GM12878 (cell line): ENCODE results near the gene SH3BGRL3. TPM values are rescaled to one million over a fixed set of nuclear protein-coding genes. Genes with fewer than 3 reads are reported as not detected.

ENCODE experiments used
- ATAC-seq: fragments of 200-7000 bp; cut with Tn5 transposase; 3 replicates; pipeline ENCODE4 v1.9.1; 2020; ENCODE audit warnings: mild to moderate bottlenecking, moderate library complexity
- BruUV-seq: library from RNA; stranded (reverse); fragments of 400-500 nt; replicated peaks from 2 replicates; lab custom pipeline; 2021; lab: Mats Ljungman, UMichigan
- CTCF ChIA-PET: fragments of 300-600 bp; sonication (Branson Sonifier 250); formaldehyde crosslinking; extraction: SDS; loops from one replicate; lab custom pipeline; 2021; ENCODE audit warnings: inconsistent platforms; lab: Yijun Ruan, JAX
- POLR2A ChIA-PET: fragments of 350-600 bp; formaldehyde crosslinking; extraction: SDS; loops from one replicate; lab custom pipeline; 2021; ENCODE audit warnings: inconsistent platforms; lab: Charles Lee
- RAD21 ChIA-PET: fragments of 300-600 bp; sonication (Branson Sonifier 250); formaldehyde crosslinking; loops from one replicate; lab custom pipeline; 2023; ENCODE audit warnings: antibody characterized with exemption; ENCODE audit not compliant: unreplicated experiment; lab: Charles Lee
- SMC1A ChIA-PET: fragments of 300-600 bp; sonication (Branson Sonifier 250); formaldehyde crosslinking; loops from one replicate; lab custom pipeline; 2023; ENCODE audit not compliant: unreplicated experiment, uncharacterized antibody; lab: Charles Lee
- DNase-seq: peaks from one replicate; pipeline ENCODE4 v3.0.0-alpha.2; 2011; ENCODE audit warnings: low read depth, low spot score
- FAIRE-seq: peaks from 3 replicates; lab custom pipeline; 2011; peaks lifted over from hg19 to GRCh38; lab: Jason Lieb, UNC
- H2AFZ ChIP-seq: 2 replicates; pipeline ENCODE4 v1.6.0; 2011; ENCODE audit warnings: low read depth, low read length, control low read depth; ENCODE audit not compliant: control insufficient read depth
- H3K27ac ChIP-seq: 2 replicates; pipeline ENCODE4 v1.5.1; 2011; ENCODE audit warnings: control low read depth; ENCODE audit not compliant: control insufficient read depth, insufficient read depth
- H3K27me3 ChIP-seq, 2 experiments: replicated peaks in 1 of 2; 2 replicates each; pipeline versions ENCODE4 v1.6.0 to v1.6.1; 2011; ENCODE audit warnings: low read length in 1 of 2; ENCODE audit not compliant: control insufficient read depth in 2 of 2, insufficient read depth in 2 of 2
- H3K36me3 ChIP-seq, 2 experiments: 2 replicates each; pipeline ENCODE4 v1.5.1; 2011; ENCODE audit warnings: low read length in 1 of 2; ENCODE audit not compliant: control insufficient read depth in 2 of 2, insufficient read depth in 2 of 2
- H3K4me1 ChIP-seq: 2 replicates; pipeline ENCODE4 v1.6.1; 2011; ENCODE audit warnings: mild to moderate bottlenecking, low read length, moderate library complexity, mixed read lengths; ENCODE audit not compliant: control insufficient read depth, insufficient read depth
- H3K4me2 ChIP-seq: 2 replicates; pipeline ENCODE4 v1.6.0; 2011; ENCODE audit warnings: control low read depth; ENCODE audit not compliant: control insufficient read depth, insufficient read depth
- H3K4me3 ChIP-seq: fragments of 200-600 bp; sonication (generic); 2 replicates; pipeline ENCODE4 v1.5.1; 2016
- H3K79me2 ChIP-seq: 2 replicates; pipeline ENCODE4 v1.6.0; 2011; ENCODE audit warnings: low read length; ENCODE audit not compliant: control insufficient read depth, insufficient read depth
- H3K9ac ChIP-seq: 2 replicates; pipeline ENCODE4 v1.8.0; 2011; ENCODE audit warnings: low read length, control low read depth, mixed read lengths; ENCODE audit not compliant: control insufficient read depth, insufficient read depth
- H3K9me3 ChIP-seq: replicated peaks from 3 replicates; pipeline ENCODE4 v1.5.1; 2011; ENCODE audit warnings: mild to moderate bottlenecking, low read length; ENCODE audit not compliant: control insufficient read depth, insufficient read depth
- H4K20me1 ChIP-seq: 2 replicates; pipeline ENCODE4 v1.6.0; 2011; ENCODE audit not compliant: control insufficient read depth, insufficient read depth
- BMI1 ChIP-seq: fragments of 450-650 bp; IDR thresholded peaks from 2 replicates; pipeline ENCODE4 v1.6.1; 2016; ENCODE audit warnings: mild to moderate bottlenecking, moderate library complexity, borderline replicate concordance
- MEF2A ChIP-seq: IDR thresholded peaks from 2 replicates; pipeline ENCODE4 v1.6.1; 2011; ENCODE audit warnings: low read depth, mild to moderate bottlenecking, low read length, moderate library complexity; ENCODE audit not compliant: insufficient read depth
- MXI1 ChIP-seq: fragments of 150-350 bp; IDR thresholded peaks from 2 replicates; pipeline ENCODE4 v1.6.1; 2011; ENCODE audit warnings: low read depth, mild to moderate bottlenecking, inconsistent platforms, low read length, improper control_type of control experiment
- NR2F1 ChIP-seq: fragments of 450-650 bp; conservative IDR thresholded peaks from 2 replicates; pipeline ENCODE4 v1.6.1; 2017; ENCODE audit warnings: mild to moderate bottlenecking
- NRF1 ChIP-seq: conservative IDR thresholded peaks from 2 replicates; pipeline ENCODE4 v1.6.1; 2011; ENCODE audit warnings: mild to moderate bottlenecking, low read depth, low read length, improper control_type of control experiment
- ZNF274 ChIP-seq: IDR thresholded peaks from one replicate; pipeline ENCODE4 v1.8.0; 2011; ENCODE audit not compliant: insufficient read length, insufficient read depth
- WGBS: methylation state at CpG from one replicate; pipeline ENCODE4 v1.1.6; 2016; ENCODE audit warnings: low lambda C conversion rate; ENCODE audit not compliant: insufficient replicate concordance, insufficient coverage; ENCODE audit errors: missing lambda C conversion rate; 5-methylcytosine and 5-hydroxymethylcytosine counted together
- in situ Hi-C: fragments of 300-500 bp; cut with MboI; formaldehyde crosslinking; loops from 9 replicates; pipeline ENCODE4 v1.14.3; 2018; ENCODE audit warnings: mixed read lengths
- intact Hi-C: fragments of 100-400 bp; cut with micrococcal nuclease; formaldehyde crosslinking; loops from one replicate; pipeline ENCODE4 v1.14.2; 2022; ENCODE audit not compliant: unreplicated experiment
- polyA plus RNA-seq, 11 experiments: library from polyadenylated mRNA; depleted of rRNA in 4 of 11; unstranded in 6 of 11; stranded (reverse) in 5 of 11; fragments of >200 nt; fragmentation: Nextera tagmentation in 4 of 11; fragmentation: Illumina TruSeq in 1 of 11; extraction: Ambion mirVana in 4 of 11; extraction: Trizol in 1 of 11; gene quantifications; 1 replicate in 1 of 11; 2 replicates in 10 of 11; pipeline versions ENCODE4 v1.2.1 to v1.2.3, GENCODE V29; 2011 to 2016; ENCODE audit warnings: inconsistent platforms in 2 of 11, missing spikeins in 2 of 11, low read depth in 1 of 11
- total RNA-seq, 4 experiments: library from RNA; depleted of rRNA in 3 of 4; stranded (reverse); fragments of >200 nt in 3 of 4; fragmentation: Illumina TruSeq in 1 of 4; extraction: Trizol in 1 of 4; gene quantifications; 2 replicates each; pipeline versions ENCODE4 v1.2.1 to v1.2.3, GENCODE V29; 2013 to 2021
- TF ChIP-seq, protein P1 (sequence below): IDR thresholded peaks from 2 replicates; pipeline ENCODE4 v1.6.1; 2012; ENCODE audit warnings: low read depth, low read length, improper control_type of control experiment
- TF ChIP-seq, protein P2 (sequence below): IDR thresholded peaks from 2 replicates; pipeline ENCODE4 v1.6.1; 2012; ENCODE audit warnings: low read depth, low read length, improper control_type of control experiment
- TF ChIP-seq, protein P3 (sequence below): IDR thresholded peaks from 2 replicates; pipeline ENCODE4 v1.6.1; 2011; ENCODE audit warnings: borderline replicate concordance, low read depth, mild to moderate bottlenecking, moderate library complexity, mixed read lengths, low read length; ENCODE audit not compliant: insufficient read depth; ENCODE audit errors: extremely low read length
- TF ChIP-seq, protein P4 (sequence below): fragments of 450-650 bp; IDR thresholded peaks from 2 replicates; pipeline ENCODE4 v1.6.1; 2017; ENCODE audit warnings: mild to moderate bottlenecking
- TF ChIP-seq, protein P5 (sequence below): fragments of 450-650 bp; IDR thresholded peaks from 2 replicates; pipeline ENCODE4 v1.6.1; 2016; ENCODE audit warnings: mild to moderate bottlenecking

SH3BGRL3 gene
- total and polyA plus RNA-seq, 10 of the 15 experiments (the other 5 are each of a cell fraction or from before 2014, with no cell fraction given), result 39.7 to 390 (median 118) TPM

DNA sequence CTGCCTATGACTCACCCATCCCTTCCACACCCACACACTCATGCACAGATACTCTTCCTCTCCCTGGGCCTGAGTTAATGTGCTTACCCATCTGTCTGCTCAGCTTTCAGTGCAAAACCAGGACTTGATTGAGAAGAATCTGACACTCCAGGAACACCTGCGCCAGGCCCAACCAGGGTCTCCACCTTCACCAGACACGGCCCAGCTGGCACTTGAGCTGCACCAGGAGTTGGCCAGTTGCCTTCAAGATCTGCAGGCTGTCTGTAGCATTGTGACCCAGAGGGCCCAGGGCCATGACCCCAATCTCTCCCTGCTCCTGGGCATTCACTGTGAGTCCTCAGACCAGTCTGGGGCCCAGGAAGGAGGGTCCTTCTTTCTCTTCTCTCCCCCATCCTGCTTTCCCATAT, 3.5 kb upstream of the SH3BGRL3 start (continued):
- TF ChIP-seq, protein P1, sequence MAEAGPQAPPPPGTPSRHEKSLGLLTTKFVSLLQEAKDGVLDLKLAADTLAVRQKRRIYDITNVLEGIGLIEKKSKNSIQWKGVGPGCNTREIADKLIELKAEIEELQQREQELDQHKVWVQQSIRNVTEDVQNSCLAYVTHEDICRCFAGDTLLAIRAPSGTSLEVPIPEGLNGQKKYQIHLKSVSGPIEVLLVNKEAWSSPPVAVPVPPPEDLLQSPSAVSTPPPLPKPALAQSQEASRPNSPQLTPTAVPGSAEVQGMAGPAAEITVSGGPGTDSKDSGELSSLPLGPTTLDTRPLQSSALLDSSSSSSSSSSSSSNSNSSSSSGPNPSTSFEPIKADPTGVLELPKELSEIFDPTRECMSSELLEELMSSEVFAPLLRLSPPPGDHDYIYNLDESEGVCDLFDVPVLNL, result no peak
- no peak for TF ChIP-seq NR2F1

DNA sequence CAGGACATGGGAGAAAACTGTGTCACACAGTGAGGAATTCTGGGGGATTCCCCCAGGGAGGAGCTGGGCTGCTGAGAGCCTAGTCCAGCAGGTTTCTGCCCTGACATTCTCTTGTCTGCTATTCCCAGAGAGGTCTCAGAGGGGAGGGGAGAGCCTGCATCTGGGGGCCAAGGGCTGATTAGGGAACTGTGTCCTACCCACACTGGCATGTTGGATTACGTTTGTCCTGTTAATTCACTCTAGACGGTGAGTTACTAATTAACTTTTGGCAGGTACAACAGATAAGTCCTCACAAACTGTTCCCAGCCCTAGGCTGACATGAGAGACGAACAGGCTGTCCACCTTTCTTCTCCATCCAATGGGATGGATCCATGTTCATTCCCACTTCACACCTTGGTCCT, 2.6 kb upstream of the SH3BGRL3 start:
- WGBS, result 97% methylated on average over 3 of the region's 3 CpGs
- Histone ChIP-seq H3K36me3 (peaks cover 14 to 17% of the 10 kb centered on the region in 2 experiments), H2AFZ (no peak overlapping the region), H3K79me2 (peaks cover 26% of the 10 kb centered on the region), H3K9me3 (no peaks in the 10 kb centered on the region), H3K4me1 (peaks cover 42% of the 10 kb centered on the region), H3K9ac (no peak overlapping the region), H4K20me1 (no peaks in the 10 kb centered on the region), H3K4me3 (no peak overlapping the region), H3K27me3 (no peaks in the 10 kb centered on the region), H3K27ac (no peak overlapping the region), H3K4me2 (no peak overlapping the region)
- intact Hi-C loops, result no loop called here
- CTCF ChIA-PET, result interaction anchor here (0.6 to 18.0 kb wide), 12 partner anchors 10 to 139 kb away, joined by 3 to 879 read pairs (median 6); partner anchors contain the start of genes CD52, CEP85 and ZNF593
- in situ Hi-C loops, result no loop called here
- ATAC-seq, result no peak
- SMC1A ChIA-PET, result interaction anchor here (0.9 to 9.1 kb wide), 7 partner anchors 8 to 140 kb away, joined by 3 to 119 read pairs (median 6); partner anchors contain the start of genes CD52 and CEP85
- POLR2A ChIA-PET, result interaction anchor here (0.5 to 3.5 kb wide), 3 partner anchors 11 to 1115 kb away, joined by 5 to 31 read pairs (median 6); partner anchors contain the start of genes CD52 and GPR3
- no peak for DNase-seq
- no peak for FAIRE-seq
- BruUV-seq, result no TSS peak
- RAD21 ChIA-PET, result interaction anchor here (1.3 to 8.9 kb wide), 5 partner anchors 12 to 140 kb away, joined by 5 to 113 read pairs (median 7); partner anchors contain the start of gene CD52
- TF ChIP-seq, protein P2, sequence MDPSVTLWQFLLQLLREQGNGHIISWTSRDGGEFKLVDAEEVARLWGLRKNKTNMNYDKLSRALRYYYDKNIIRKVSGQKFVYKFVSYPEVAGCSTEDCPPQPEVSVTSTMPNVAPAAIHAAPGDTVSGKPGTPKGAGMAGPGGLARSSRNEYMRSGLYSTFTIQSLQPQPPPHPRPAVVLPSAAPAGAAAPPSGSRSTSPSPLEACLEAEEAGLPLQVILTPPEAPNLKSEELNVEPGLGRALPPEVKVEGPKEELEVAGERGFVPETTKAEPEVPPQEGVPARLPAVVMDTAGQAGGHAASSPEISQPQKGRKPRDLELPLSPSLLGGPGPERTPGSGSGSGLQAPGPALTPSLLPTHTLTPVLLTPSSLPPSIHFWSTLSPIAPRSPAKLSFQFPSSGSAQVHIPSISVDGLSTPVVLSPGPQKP, result no peak
- TF ChIP-seq, protein P3, sequence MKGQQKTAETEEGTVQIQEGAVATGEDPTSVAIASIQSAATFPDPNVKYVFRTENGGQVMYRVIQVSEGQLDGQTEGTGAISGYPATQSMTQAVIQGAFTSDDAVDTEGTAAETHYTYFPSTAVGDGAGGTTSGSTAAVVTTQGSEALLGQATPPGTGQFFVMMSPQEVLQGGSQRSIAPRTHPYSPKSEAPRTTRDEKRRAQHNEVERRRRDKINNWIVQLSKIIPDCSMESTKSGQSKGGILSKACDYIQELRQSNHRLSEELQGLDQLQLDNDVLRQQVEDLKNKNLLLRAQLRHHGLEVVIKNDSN, result no peak
- TF ChIP-seq ZNF274 (no peak), MEF2A (no peak), MXI1 (no peak), BMI1 (no peak), NRF1 (no peak)
- TF ChIP-seq, protein P4, sequence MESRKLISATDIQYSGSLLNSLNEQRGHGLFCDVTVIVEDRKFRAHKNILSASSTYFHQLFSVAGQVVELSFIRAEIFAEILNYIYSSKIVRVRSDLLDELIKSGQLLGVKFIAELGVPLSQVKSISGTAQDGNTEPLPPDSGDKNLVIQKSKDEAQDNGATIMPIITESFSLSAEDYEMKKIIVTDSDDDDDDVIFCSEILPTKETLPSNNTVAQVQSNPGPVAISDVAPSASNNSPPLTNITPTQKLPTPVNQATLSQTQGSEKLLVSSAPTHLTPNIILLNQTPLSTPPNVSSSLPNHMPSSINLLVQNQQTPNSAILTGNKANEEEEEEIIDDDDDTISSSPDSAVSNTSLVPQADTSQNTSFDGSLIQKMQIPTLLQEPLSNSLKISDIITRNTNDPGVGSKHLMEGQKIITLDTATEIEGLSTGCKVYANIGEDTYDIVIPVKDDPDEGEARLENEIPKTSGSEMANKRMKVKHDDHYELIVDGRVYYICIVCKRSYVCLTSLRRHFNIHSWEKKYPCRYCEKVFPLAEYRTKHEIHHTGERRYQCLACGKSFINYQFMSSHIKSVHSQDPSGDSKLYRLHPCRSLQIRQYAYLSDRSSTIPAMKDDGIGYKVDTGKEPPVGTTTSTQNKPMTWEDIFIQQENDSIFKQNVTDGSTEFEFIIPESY, result no peak
- TF ChIP-seq, protein P5, sequence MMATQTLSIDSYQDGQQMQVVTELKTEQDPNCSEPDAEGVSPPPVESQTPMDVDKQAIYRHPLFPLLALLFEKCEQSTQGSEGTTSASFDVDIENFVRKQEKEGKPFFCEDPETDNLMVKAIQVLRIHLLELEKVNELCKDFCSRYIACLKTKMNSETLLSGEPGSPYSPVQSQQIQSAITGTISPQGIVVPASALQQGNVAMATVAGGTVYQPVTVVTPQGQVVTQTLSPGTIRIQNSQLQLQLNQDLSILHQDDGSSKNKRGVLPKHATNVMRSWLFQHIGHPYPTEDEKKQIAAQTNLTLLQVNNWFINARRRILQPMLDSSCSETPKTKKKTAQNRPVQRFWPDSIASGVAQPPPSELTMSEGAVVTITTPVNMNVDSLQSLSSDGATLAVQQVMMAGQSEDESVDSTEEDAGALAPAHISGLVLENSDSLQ, result no peak
